NCI-H1048 (cell line): ENCODE measurements around the gene UBTD1.
"Not testable (repeated sequence)": the region's sequence is repeated elsewhere in the genome, so short reads cannot be mapped to it uniquely, and the experiment has no call there.

Source experiments
- DNase-seq: peaks from one replicate; lab custom pipeline; 2025; lab: John Stamatoyannopoulos, UW

Gene UBTD1

DNA sequence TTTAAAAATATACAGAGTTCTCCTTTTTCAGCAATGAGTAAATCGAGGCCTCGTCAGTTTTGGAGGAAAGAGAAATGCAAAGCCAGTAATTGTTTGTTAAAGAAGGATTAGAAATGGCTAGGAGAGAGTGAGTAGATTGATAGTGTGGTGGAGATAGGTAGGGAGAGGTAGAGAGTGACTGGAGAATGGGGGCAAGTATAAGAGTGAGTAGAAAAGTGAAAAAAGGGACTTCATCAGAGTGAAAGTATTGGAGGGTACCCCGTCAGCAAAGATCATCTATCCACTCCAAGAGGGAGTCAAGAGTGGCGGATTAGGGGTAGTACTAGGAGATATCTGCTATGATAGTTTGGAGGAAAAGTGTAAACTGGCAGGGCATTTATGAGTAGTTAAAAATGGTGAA is 64.6 kb downstream of the UBTD1 start:
- DNase-seq: no peak

DNA sequence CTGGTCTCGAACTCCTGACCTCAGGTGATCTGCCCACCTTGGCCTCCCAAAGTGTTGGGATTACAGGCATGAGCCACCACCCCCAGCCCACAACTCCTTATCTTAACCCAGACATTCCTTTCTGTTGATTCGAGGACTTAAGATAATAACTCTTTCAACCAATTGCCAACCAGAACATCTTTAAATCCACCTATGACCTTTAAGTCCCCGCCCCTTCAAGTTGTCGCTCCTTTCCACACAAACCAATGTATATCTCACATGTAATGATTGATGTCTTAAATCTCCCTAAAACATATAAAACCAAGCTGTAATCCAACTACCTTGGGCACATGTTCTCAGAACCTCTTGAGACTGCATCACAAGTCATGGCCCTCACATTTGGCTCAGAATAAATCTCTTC is 66.1 kb downstream of the UBTD1 start:
- DNase-seq: no peak

DNA sequence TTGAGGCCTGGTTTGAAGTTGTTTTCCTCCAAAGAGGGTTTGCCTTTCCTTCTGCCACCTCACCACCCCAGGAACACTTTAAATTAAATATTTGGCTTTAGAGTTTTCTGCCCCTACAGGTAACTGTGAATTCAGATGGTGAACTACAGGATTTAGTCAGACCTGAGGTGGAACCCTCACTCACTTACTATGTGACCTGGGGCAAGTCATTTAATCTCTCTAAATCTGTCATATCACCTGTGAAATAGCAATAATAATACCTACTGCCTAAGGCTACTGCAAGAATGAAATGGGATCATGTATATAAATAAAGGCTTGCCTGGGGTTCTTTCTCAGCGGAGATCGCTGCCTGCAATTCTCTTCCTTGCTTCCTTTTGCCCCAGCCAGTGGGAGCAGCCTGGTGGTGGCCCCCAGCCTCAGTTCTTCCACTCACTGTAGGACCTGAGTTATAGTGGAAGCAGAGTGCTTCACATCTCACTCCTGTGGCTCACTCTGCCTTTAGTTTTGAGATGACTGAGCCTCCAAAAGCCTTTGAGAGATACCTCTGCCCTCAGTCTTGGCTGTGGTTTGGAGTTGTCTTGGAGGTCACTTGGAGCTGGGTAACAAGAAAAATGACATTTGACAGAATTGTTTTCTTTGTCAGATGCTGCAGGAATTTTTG is 67.7 kb downstream of the UBTD1 start:
- no peak for DNase-seq

DNA sequence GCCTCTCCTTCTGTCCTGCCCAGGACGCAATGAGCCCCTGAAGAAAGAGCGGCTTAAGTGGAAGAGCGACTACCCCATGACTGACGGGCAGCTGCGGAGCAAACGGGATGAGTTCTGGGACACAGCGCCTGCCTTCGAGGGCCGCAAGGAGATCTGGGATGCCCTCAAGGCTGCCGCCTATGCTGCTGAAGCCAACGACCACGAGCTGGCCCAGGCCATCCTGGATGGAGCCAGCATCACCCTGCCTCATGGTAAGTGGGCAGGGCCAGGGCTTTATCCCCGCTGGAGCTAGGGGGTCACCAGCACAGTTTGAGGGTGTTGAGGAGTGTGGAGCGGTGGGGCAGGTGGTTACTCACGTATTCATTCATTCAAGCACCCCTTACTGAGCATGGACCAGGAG is 69.2 kb downstream of the UBTD1 start:
- DNase-seq: no peak

DNA sequence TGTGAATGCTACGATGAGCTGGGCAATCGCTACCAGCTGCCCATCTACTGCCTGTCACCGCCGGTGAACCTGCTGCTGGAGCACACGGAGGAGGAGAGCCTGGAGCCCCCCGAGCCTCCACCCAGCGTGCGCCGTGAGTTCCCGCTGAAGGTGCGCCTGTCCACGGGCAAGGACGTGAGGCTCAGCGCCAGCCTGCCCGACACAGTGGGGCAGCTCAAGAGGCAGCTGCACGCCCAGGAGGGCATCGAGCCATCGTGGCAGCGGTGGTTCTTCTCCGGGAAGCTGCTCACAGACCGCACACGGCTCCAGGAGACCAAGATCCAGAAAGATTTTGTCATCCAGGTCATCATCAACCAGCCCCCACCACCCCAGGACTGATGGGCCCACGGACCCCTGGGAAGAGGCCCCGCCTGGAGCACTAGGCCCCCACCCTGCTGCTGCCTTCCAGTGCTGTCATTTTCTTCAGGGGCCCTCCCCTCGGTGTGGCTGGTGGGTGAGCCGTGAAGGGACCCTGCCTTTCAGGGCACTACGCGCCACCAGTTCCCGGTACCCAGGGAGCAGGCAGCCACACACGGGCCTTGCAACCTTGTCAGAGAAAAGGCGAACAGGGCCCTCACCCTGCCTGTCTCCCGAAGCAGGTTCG is 71.5 kb downstream of the UBTD1 start:
- DNase-seq: no peak

DNA sequence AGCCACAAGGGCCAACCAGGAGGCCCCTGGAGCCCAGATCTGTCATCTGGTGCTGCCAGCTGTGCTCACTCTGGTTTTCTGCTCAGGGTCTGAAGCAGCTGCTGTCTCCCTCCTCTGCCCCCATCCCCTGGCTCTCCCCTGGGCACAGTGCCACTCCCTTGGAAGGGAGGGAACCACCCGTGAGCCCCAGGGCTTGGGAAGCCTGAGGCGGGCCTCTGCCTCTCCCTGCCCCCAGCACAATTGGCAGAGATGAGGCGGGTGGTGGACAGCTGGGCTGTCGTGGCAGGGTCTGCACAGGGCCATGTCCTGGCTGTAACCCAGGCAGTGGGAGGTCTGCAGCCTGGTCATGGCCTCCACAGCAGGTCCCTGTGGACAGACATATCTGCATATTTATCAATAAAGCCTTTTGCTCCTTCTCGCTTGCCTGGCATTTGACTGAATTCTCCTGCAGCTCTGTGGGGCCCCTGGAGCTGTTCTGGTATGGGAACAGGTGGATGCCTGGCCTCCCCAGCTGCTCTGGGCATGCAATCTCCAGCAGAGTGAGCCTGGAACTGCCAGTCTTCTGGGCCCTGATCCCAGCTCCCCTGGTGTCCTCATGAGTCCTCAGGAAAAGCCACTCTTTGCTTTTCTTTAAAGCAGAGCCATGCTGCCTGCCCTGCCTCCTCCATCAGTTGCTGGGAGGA is 72.2 kb downstream of the UBTD1 start:
- no peak for DNase-seq

DNA sequence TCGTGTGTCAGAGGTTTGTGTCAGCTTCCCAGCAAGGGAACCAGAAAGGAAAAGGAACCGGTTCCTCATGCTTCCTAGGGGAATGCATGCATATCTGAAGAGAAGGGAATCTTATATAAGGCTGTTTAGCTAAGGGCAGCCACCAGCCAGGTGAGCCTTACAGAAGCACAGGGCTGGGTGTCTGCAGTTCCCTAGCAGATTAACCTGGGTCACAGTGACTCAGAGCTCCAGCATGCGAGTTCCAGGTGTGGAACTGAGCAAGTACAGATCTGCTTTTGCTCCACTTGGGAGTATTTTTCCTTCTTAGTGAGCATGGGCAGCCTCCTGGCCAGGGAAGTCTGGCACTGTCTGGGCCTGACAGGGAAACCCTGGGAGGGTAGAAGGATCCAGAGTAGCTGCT is 72.9 kb downstream of the UBTD1 start:
- DNase-seq: no peak

DNA sequence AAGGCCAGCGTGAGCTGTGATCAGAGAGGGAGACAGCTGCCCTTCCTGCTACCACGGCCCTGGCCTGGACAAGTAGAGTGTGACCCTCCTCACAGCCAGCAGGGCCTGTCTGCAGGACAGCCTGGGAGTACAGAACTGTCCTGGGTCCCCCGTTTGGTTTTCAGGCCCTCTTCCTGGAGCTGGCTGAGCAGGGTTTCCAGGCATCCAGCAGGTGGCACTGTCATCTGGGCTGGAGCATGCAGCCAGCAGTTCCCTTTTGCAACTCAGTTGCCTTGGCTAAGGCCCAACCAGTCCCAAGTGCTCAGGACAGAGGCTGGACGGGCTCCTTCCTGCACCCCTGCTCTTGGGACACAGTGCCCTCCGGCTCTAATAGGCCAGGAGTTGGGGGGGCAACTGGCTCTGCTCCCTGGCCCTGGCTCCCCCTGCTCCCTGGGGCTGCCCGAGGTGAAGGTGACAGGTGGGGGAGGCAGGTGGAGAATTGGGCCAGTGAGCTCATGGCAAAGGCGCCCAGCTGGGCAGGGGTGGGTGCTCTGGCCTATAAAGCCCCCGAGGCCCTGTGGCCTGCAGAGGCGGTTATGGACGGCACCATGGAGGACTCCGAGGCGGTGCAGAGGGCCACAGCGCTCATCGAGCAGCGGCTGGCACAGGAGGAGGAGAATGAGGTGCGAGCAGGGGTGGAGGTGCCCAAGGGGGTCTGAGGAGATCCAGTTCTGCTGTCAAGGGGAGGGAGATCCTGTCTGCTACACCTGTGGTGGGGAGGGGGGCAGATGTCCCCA is 73.7 kb downstream of the UBTD1 start, which contains the start of gene ANKRD2:
Gene ANKRD2 (plus strand): TSS at position 566 of the 776 bp plus-strand sequence. CDS start 10 bp downstream, at position 576.
- DNase-seq: no peak

DNA sequence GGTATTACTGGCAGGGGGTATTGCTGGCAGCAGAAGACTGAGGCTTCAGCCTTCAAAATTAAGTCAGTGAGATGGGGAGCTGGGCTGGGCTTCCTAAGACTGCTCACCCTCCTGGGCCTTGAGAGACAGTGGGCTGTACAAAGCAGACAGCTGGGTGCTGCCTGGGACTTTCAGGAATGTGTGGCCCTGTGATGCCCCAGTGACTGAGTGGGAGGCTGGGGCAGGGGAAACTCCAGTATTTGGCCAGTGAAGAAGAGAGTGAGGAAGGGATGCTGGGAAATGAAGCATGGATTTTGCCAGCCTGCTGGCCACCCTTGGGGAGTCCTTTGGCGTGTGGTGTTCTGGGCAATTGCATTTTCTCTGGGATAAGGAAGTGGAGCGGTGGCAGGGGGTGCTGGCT is 74.3 kb downstream of the UBTD1 start:
- DNase-seq: no peak

DNA sequence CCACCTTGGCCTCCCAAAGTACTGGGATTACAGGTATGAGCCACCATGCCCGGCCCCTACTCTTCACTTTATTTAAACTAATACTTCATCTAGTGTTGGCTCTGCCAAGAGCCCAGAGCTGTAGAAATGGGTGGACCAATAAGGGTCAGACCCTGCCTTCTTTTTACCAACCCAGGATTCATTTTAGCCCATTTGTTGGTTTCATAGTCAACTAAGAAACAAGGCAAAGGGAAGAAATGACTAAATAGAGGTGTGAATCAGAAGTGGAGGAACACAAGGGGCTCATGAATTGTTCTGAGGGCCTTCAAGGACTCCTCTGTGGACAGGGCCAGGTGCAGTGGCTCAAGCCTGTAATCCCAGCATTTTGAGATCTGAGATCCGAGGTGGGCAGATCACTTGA is 74.9 kb downstream of the UBTD1 start:
- DNase-seq: no peak

DNA sequence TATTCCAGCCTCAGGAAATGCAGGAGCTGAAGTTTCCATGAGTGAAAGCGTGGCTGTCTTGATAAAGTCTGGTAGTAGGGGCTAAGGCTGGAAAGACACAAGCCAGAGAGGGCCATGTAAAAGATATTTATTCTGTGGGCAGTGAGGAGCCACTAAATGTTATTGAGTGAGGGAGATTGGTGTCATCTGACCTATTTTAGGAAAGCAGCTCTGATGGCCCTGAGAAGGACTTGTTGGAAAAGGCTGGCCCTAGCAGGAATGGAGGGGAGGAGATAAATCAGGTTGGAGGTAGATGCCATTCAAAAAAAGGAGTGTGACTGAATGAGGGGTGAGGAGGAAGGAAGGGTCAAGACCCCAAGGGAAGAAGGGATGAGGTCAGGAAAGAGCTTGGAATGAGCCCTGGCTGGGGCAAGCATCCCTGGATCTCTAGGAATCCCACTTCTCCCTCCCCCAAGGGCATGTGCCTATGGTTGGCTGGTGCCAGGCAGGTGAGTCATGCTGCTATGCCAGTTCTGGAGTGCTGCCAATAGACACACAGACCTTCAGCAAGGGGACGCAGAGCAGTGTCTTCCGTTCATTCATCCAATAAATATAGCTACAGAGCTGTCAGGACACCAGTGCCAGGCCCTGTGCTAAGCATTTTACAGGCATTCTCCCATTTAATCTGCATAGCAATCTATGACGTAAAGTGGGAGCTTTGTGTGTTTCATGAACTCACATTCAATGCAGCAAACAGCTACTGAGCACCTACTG is 75.8 kb downstream of the UBTD1 start:
- peak; percentile 53 for DNase-seq

DNA sequence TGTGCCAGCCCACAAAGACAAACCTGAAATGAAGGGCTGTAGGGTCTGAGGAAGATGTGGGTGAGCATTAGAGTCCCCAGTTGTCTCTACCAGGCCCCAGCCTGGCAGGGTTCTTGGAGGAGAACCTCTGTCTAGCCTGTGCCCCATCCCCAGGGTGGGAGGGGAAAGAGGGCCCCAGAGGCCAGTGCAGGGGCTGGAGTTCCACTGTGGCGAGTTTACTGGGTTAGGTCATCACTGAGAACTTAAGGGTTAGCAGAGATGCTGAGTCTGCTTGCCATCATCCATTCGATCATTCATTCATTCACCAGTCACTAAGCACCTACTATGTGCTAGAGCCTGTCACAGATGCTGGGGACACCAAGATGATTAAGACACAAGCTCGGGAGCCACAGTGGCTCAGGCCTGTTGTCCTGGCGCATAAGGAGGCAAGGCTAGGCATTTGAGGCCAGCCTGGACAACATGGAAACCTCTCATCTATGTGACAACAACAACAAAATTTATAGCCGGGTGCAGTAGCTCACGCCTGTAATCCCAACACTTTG is 76.5 kb downstream of the UBTD1 start:
- no peak for DNase-seq

DNA sequence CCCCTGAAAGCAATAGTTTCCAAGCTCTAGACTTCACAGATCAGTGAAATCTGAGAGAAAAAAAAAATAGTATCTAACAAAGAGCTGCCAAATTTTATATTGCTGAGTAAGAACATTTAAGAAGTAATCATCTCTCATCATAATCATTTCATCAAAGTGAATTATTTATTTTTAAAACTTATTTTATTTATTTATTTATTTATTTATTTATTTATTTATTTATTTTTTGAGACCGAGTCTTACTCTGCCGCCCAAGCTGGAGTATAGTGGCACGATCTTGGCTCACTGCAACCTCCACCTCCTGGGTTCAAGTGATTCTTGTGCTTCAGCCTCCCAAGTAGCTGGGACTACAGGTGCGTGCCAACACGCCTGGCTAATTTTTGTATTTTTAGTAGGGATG is 77.8 kb downstream of the UBTD1 start:
- DNase-seq: not testable (repeated sequence)

DNA sequence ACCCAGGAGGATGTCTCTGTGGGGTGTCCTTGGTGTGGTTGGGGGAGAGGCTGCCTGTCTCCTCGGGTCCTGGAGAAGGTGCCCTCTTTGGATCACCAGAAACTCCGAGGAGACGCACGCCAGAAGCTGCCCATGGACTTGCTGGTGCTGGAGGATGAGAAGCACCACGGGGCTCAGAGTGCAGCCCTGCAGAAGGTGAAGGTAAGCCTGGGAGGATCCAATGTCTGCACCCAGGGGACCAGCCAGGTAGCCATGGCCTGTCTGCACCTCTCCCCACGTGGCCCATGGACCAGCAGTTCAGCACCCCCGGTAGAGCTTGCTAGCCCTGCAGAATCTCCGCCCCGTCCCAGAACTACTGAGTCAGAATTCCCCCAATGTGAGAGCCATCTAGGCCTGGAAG is 79.0 kb downstream of the UBTD1 start:
- DNase-seq: no peak

DNA sequence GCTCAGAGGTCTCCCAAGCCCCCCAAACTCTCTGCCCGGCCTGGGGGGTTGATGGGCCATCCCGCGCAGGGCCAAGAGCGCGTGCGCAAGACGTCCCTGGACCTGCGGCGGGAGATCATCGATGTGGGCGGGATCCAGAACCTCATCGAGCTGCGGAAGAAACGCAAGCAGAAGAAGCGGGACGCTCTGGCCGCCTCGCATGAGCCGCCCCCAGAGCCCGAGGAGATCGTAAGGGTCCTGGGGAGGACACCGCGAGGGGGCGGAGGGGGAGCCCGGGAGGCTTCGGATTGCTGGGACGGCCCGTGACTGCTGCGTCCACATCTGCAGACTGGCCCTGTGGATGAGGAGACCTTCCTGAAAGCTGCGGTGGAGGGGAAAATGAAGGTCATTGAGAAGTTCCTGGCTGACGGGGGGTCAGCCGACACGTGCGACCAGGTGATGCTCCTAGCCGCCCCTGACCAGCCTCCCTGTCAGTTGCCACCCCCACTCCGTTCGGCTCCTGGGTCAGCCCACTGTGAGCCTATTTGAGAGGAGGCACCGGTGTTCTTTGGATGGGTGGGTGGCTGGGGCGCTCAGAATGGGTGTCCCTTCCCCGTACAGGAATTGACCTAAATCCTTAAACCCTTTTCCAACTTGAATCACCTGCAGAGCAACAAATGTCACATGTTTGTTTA is 79.6 kb downstream of the UBTD1 start:
- no peak for DNase-seq

DNA sequence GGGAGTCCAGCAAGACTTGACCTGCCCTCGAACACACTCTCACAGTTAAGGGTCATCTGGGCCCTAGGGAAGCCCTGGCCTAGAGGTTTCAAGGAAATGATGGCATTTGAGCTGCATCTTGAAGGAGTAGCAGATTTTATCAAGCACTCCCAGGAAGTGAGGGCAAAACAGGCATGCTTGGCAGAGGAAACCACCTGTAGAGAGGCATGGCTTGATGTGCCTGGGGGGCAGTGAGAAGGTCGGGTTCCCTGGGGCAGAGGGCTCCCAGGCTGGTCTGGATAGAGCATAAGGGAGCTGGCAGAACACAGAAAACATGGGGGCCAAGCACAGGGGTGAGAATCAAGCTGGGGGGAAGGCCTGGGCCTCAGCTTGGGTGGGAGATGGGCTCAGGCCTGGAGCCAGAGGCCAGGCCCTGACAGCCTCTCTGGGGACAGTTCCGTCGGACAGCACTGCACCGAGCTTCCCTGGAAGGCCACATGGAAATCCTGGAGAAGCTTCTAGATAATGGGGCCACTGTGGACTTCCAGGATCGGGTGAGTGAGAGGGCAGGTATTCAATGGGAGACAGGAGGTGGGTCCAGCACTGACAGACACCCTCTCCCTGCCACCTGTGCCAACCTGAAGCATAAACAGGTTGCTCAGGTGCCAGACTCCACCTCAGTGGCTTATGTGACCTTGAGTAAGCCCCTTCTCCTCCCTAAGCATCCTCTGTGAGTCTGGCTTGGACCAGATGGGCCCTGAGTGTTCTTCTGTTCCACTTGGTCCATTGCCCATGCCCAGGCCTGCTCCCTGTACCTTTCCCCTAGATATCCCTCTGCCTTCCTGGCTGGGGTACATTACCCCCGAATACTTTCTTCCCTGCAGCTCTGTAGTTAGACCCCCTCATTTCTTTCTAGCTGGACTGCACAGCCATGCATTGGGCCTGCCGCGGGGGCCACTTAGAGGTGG is 82.0 kb downstream of the UBTD1 start:
- DNase-seq: no peak

DNA sequence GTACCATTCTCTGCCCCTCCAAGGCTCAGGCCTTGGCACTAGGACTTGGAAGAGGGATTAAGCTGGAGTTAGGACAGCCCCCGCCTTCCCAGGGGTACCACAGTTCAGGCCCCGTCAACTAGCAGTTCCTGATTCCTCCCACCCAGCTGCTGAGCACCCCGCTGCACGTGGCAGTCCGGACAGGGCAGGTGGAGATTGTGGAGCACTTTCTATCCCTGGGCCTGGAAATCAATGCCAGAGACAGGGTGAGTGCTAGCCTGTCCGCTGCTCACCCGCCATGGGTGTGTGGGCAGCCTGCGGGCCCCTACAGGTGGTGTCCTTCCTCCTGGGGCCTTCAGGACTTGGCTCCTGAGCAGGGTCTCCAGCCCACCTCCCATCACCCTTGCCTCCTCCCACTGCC is 83.4 kb downstream of the UBTD1 start:
- no peak for DNase-seq

DNA sequence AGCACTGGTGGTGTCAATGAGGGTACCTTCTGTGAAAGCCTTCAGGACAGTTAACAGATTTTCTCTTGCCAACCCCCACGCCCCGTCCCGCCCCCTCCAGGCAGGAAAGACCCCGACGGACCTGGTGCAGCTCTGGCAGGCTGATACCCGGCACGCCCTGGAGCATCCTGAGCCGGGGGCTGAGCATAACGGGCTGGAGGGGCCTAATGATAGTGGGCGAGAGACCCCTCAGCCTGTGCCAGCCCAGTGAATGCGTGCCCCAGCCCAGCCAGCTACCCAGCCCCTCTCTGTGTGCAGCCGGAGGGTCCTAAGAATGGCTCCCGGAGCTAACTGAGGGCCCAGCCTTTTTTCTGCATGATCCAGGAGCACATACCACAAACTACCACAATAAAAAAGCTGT is 84.8 kb downstream of the UBTD1 start:
- no peak for DNase-seq

DNA sequence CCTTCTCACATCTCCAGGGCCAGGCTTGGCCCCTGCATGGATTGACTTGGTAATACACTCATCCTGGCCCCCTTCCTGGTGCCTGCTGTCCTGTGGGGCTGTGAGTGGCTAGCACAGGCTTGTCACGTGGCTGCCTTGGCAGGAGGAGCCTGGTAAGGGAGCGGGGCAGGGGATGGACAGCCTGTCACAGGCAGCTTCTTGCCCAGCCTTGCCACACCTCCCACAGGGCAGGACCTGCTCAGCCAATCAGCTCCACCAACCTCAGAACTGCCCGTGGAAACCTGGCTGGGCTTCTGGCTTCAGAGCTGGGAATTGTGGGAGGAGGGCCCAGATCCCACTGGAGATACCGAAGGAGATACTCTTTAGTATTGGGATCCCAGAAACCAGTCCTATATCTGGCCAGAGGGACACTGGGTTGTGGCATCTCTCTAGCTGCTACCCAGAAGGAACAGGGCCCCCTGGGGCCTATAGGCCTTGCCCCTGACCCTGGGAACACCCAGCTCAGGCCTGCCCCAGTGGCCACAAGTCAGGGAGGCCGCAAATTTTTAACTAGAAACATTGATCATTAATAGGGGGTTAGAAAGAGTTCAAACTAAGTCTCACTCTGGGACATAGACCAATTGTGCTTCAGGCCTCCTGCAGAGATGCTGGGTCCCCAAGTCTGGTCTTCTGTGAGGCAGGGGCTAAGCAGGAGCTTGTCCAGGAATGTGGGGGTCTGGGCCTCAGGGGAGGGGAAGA is 85.5 kb downstream of the UBTD1 start, which contains the start of gene HOGA1:
Gene HOGA1 (plus strand): TSS at position 330 of the 738 bp plus-strand sequence. CDS start 315 bp downstream, at position 645.
- DNase-seq: no peak
